IMR-90 (cell line): ENCODE results near the gene TMEM209.

Source experiments
- CEBPB ChIP-seq: IDR thresholded peaks from 2 replicates; pipeline ENCODE4 v1.6.1; 2012; ENCODE audit warnings: low read depth, low read length, improper control_type of control experiment
- CHD1 ChIP-seq: IDR thresholded peaks from 2 replicates; pipeline ENCODE4 v1.6.1; 2012; ENCODE audit warnings: low read depth, low read length, improper control_type of control experiment
- FOS ChIP-seq: fragments of 150-350 bp; IDR thresholded peaks from 2 replicates; pipeline ENCODE4 v1.6.1; 2016; ENCODE audit warnings: low read depth, low read length
- MAFK ChIP-seq: IDR thresholded peaks from 2 replicates; pipeline ENCODE4 v1.6.1; 2012; ENCODE audit warnings: low read depth, low read length, improper control_type of control experiment
- MXI1 ChIP-seq: IDR thresholded peaks from 2 replicates; pipeline ENCODE4 v1.6.1; 2012; ENCODE audit warnings: low read depth, mild to moderate bottlenecking, low read length, moderate library complexity, borderline replicate concordance
- NFE2L2 ChIP-seq: fragments of 150-350 bp; IDR thresholded peaks from 2 replicates; pipeline ENCODE4 v1.6.1; 2016; ENCODE audit warnings: low read depth, mild to moderate bottlenecking, low read length
- POLR2A ChIP-seq: IDR thresholded peaks from 2 replicates; pipeline ENCODE4 v1.6.1; 2012; ENCODE audit warnings: mild to moderate bottlenecking, low read depth, low read length
- RAD21 ChIP-seq: IDR thresholded peaks from 2 replicates; pipeline ENCODE4 v1.6.1; 2012; ENCODE audit warnings: low read length, improper control_type of control experiment
- RFX5 ChIP-seq: IDR thresholded peaks from 2 replicates; pipeline ENCODE4 v1.8.0; 2012; ENCODE audit warnings: low read depth, mild to moderate bottlenecking, low read length, moderate library complexity
- SMC3 ChIP-seq: fragments of 150-350 bp; IDR thresholded peaks from 2 replicates; pipeline ENCODE4 v1.6.1; 2016; ENCODE audit warnings: low read depth, mild to moderate bottlenecking, antibody characterized with exemption, low read length, moderate library complexity
- USF2 ChIP-seq: fragments of 150-350 bp; IDR thresholded peaks from 2 replicates; pipeline ENCODE4 v1.6.1; 2017; ENCODE audit warnings: mild to moderate bottlenecking, antibody characterized with exemption, low read length, low read depth
- TF ChIP-seq, protein P1 (sequence below): conservative IDR thresholded peaks from 2 replicates; pipeline ENCODE4 v1.5.1; 2012; ENCODE audit warnings: mild to moderate bottlenecking, low read depth, low read length, improper control_type of control experiment
- TF ChIP-seq, protein P2 (sequence below): fragments of 150-350 bp; IDR thresholded peaks from 2 replicates; pipeline ENCODE4 v1.6.1; 2016; ENCODE audit warnings: low read depth, mild to moderate bottlenecking, low read length, moderate library complexity, borderline replicate concordance

DNA sequence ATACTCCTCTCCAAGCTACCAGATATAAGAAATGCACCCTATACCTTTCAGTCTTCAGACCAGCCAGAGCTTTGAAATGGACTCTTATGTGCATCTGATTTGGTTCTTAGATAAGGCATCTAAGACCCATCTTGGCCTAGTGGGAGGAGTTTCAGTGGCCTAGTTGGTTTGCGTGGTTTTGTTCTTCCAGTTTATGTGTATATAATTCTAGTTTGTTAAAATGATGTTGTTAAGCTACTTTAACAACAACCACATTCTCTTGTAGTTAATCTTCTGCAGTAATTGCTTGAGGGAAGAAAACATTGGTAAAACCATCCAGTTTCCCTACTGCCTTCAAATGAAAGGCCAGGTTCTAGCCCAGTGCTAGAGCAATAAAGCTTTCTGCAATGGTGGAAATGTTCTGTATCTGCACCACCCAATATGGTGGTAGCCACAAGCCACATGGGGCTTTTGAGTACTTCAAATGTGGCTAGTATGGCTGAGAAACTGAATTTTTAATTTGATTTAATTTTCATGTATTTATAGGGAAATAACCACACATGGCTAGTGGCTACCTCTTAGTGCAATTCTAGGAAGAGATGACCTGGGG lies 68.5 kb downstream of the TMEM209 start:
- TF ChIP-seq POLR2A: no peak
- TF ChIP-seq, protein P1, sequence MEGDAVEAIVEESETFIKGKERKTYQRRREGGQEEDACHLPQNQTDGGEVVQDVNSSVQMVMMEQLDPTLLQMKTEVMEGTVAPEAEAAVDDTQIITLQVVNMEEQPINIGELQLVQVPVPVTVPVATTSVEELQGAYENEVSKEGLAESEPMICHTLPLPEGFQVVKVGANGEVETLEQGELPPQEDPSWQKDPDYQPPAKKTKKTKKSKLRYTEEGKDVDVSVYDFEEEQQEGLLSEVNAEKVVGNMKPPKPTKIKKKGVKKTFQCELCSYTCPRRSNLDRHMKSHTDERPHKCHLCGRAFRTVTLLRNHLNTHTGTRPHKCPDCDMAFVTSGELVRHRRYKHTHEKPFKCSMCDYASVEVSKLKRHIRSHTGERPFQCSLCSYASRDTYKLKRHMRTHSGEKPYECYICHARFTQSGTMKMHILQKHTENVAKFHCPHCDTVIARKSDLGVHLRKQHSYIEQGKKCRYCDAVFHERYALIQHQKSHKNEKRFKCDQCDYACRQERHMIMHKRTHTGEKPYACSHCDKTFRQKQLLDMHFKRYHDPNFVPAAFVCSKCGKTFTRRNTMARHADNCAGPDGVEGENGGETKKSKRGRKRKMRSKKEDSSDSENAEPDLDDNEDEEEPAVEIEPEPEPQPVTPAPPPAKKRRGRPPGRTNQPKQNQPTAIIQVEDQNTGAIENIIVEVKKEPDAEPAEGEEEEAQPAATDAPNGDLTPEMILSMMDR: no peak
- TF ChIP-seq USF2: no peak
- no peak for TF ChIP-seq CEBPB
- TF ChIP-seq MXI1: no peak
- no peak for TF ChIP-seq RFX5
- TF ChIP-seq NFE2L2: no peak
- TF ChIP-seq SMC3: no peak
- TF ChIP-seq FOS: no peak
- TF ChIP-seq MAFK: no peak
- no peak for TF ChIP-seq CHD1
- no peak for TF ChIP-seq RAD21
- TF ChIP-seq, protein P2, sequence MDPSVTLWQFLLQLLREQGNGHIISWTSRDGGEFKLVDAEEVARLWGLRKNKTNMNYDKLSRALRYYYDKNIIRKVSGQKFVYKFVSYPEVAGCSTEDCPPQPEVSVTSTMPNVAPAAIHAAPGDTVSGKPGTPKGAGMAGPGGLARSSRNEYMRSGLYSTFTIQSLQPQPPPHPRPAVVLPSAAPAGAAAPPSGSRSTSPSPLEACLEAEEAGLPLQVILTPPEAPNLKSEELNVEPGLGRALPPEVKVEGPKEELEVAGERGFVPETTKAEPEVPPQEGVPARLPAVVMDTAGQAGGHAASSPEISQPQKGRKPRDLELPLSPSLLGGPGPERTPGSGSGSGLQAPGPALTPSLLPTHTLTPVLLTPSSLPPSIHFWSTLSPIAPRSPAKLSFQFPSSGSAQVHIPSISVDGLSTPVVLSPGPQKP: no peak
